ENCODE data around the gene PTPN22.

GRCh38 chr1:113870778-113871177 is 734 bp downstream of the PTPN22 start:
- TF ChIP-seq, protein P1, sequence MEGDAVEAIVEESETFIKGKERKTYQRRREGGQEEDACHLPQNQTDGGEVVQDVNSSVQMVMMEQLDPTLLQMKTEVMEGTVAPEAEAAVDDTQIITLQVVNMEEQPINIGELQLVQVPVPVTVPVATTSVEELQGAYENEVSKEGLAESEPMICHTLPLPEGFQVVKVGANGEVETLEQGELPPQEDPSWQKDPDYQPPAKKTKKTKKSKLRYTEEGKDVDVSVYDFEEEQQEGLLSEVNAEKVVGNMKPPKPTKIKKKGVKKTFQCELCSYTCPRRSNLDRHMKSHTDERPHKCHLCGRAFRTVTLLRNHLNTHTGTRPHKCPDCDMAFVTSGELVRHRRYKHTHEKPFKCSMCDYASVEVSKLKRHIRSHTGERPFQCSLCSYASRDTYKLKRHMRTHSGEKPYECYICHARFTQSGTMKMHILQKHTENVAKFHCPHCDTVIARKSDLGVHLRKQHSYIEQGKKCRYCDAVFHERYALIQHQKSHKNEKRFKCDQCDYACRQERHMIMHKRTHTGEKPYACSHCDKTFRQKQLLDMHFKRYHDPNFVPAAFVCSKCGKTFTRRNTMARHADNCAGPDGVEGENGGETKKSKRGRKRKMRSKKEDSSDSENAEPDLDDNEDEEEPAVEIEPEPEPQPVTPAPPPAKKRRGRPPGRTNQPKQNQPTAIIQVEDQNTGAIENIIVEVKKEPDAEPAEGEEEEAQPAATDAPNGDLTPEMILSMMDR (IDR thresholded peaks at IDR 0.05; ENCODE audit: poor library complexity) = no peak
- no peak for TF ChIP-seq EZH2 (IDR thresholded peaks at IDR 0.05; ENCODE audit: borderline replicate concordance)
